Mucosa of descending colon (tissue), 3 donors: ENCODE data around the gene HECTD3. TPM values are rescaled to one million over a fixed set of nuclear protein-coding genes. Genes with fewer than 3 reads are reported as not detected.

Experiments used
- ATAC-seq: fragments of 200-7000 bp; cut with Tn5 transposase; one replicate; pipeline ENCODE4 v1.9.1; 2020; ENCODE audit warnings: mild to moderate bottlenecking, moderate library complexity
- DNase-seq, 3 donors: peaks; one replicate each; pipeline ENCODE4 v3.0.0-alpha.2; 2020
- H3K36me3 ChIP-seq: fragments of 200-600 bp; one replicate; pipeline ENCODE4 v1.8.0; 2021; ENCODE audit warnings: low read depth, mild to moderate bottlenecking
- H3K4me1 ChIP-seq: fragments of 200-600 bp; one replicate; pipeline ENCODE4 v1.8.0; 2021; ENCODE audit warnings: low read depth, mild to moderate bottlenecking
- H3K4me3 ChIP-seq: fragments of 200-600 bp; one replicate; pipeline ENCODE4 v1.8.0; 2021; ENCODE audit warnings: mild to moderate bottlenecking
- H3K9me3 ChIP-seq: fragments of 200-600 bp; one replicate; pipeline ENCODE4 v1.8.0; 2021; ENCODE audit warnings: mild to moderate bottlenecking
- CTCF ChIP-seq: fragments of 200-600 bp; IDR thresholded peaks from one replicate; pipeline ENCODE4 v1.8.0; 2022; ENCODE audit warnings: antibody characterized with exemption, mild to moderate bottlenecking
- intact Hi-C, 2 donors: fragments of 100-400 bp; cut with DNase I in 1 of 2; cut with micrococcal nuclease in 1 of 2; formaldehyde crosslinking; loops; one replicate each; pipeline versions ENCODE4 v1.11.0 to v1.11.1; 2022; cut with DNase I, micrococcal nuclease
- long read RNA-seq, 2 donors: library from polyadenylated mRNA; unstranded; transcript quantifications; one replicate each; pipeline ENCODE4 v2.0.0, GENCODE V29; 2019 to 2021
- total RNA-seq, 3 donors: library from RNA; stranded (reverse); fragmentation: NEBNext Ultra II Directional in 2 of 3; extraction: Animal tissue kit (Norgen Biotek cat#: 25700) in 2 of 3; gene quantifications; one replicate each; pipeline versions ENCODE4 v1.2.1 to v1.2.4, GENCODE V29; 2021 to 2023
- donor health status: DM: no; HTN: no; CAD: no; lungs with moderate emphysema.
- donor health status: DM: no; HTN: no; CAD: no.
- donor health status: DM: no; HTN: yes; CAD: no.

The HECTD3 gene
- 100 to 1,000 TPM in 2 of 3 donors, 10 to 100 TPM in 1; 78.0 to 143 (median 108) TPM for total RNA-seq
- long read RNA-seq, donor 1, transcript HECTD3-202 (21 exons, 3,610 nt), result major isoform, 80 of 131 reads
- long read RNA-seq, donor 1, partial matches to known transcripts, result 24 of 131 reads
- long read RNA-seq, donor 1, other reads (novel, unspliced or antisense), result 24 of 131 reads
- long read RNA-seq, donor 2, transcript HECTD3-202 (21 exons, 3,610 nt), result major isoform, 11 of 18 reads
- long read RNA-seq, donor 2, partial matches to known transcripts, result 1 of 18 reads
- long read RNA-seq, donor 2, other reads (novel, unspliced or antisense), result 6 of 18 reads

GRCh38 chr1:45010855-45011811 lies at the start of gene HECTD3:
HECTD3 (minus strand) TSS chr1:45011324; CDS start chr1:45011257, 67 bp downstream.
- peak within 1 kb of the TSS; percentile 94 for H3K4me3 ChIP-seq
- peak; percentile 88 to 94 (median 91) for DNase-seq
- no peak for TF ChIP-seq CTCF
- peak; percentile 88 for ATAC-seq
- intact Hi-C loops, result loop anchor here in 1 of 2 donors (5.0 to 10.0 kb wide), 3 partner anchors 216 to 291 kb away; no protein-coding TSS in a partner anchor
- H3K4me1 ChIP-seq, result peaks cover 30% of the 10 kb centered on the region
- H3K36me3 ChIP-seq, result peaks cover 6% of the 10 kb centered on the region
- H3K9me3 ChIP-seq, result no peaks in the 10 kb centered on the region

- H3K4me1 ChIP-seq, result no peaks in the 10 kb centered on the region
- H3K9me3 ChIP-seq, result no peaks in the 10 kb centered on the region
- DNase-seq (no peak), ATAC-seq (no peak)
- no peaks in the 10 kb centered on the region for H3K36me3 ChIP-seq
- no peak overlapping the region for H3K4me3 ChIP-seq
- intact Hi-C loops, result no loop called here
- no peak for TF ChIP-seq CTCF
These were observed 48.7 kb upstream of the HECTD3 start for GRCh38 chr1:45059829-45060228.

GRCh38 chr1:45057542-45057941 lies 46.4 kb upstream of the HECTD3 start:
- no peaks in the 10 kb centered on the region for H3K36me3 ChIP-seq
- DNase-seq, result no peak
- H3K4me1 ChIP-seq, result no peaks in the 10 kb centered on the region
- no peak for TF ChIP-seq CTCF
- H3K9me3 ChIP-seq, result no peaks in the 10 kb centered on the region
- ATAC-seq, result no peak
- intact Hi-C loops, result no loop called here
- H3K4me3 ChIP-seq, result no peak overlapping the region

- intact Hi-C loops, result no loop called here
These were observed 40.1 kb upstream of the HECTD3 start for GRCh38 chr1:45051005-45051772.

More at GRCh38 chr1:45051005-45051772, 40.1 kb upstream of the HECTD3 start:
- no peaks in the 10 kb centered on the region for H3K9me3 ChIP-seq
- H3K36me3 ChIP-seq, result no peaks in the 10 kb centered on the region
- no peak for DNase-seq
- H3K4me3 ChIP-seq, result no peak overlapping the region
- no peak for ATAC-seq
- H3K4me1 ChIP-seq, result no peaks in the 10 kb centered on the region
- no peak for TF ChIP-seq CTCF
